Sigmoid colon (tissue), 7 donors: ENCODE measurements around the gene RAVER2. TPM values are rescaled to one million over a fixed set of nuclear protein-coding genes. Genes with fewer than 3 reads are reported as not detected.

Experiments
- DNase-seq: peaks from one replicate; pipeline ENCODE4 v3.0.0-alpha.2; 2019
- H3K27ac ChIP-seq, 4 donors: fragments of 200-600 bp; sonication (generic); one replicate each; pipeline ENCODE4 v1.5.1; 2016 to 2019; ENCODE audit warnings: mild to moderate bottlenecking in 1 of 4
- H3K27me3 ChIP-seq, 3 donors: fragments of 200-600 bp; sonication (generic); one replicate each; pipeline ENCODE4 v1.5.1; 2019; ENCODE audit warnings: mild to moderate bottlenecking in 1 of 3
- H3K36me3 ChIP-seq, 4 donors: fragments of 200-600 bp; sonication (generic); one replicate each; pipeline ENCODE4 v1.5.1; 2016 to 2019
- H3K4me1 ChIP-seq, 4 donors: fragments of 200-600 bp; sonication (generic); one replicate each; pipeline ENCODE4 v1.5.1; 2017 to 2019
- H3K4me3 ChIP-seq, 4 donors: fragments of 200-600 bp; sonication (generic); one replicate each; pipeline ENCODE4 v1.5.1; 2017 to 2019; ENCODE audit warnings: mild to moderate bottlenecking in 2 of 4, moderate library complexity in 1 of 4
- H3K9me3 ChIP-seq, 4 donors: fragments of 200-600 bp in 3 of 4; sonication (generic) in 3 of 4; one replicate each; pipeline versions ENCODE4 v1.5.1 to v1.6.1; 2013 to 2019
- EP300 ChIP-seq, 4 donors: sonication (generic); formaldehyde crosslinking; IDR thresholded peaks; one replicate each; pipeline ENCODE4 v1.6.1; 2017; ENCODE audit warnings: antibody characterized with exemption in 4 of 4
- POLR2A ChIP-seq, 2 donors: fragments of 450-650 bp; IDR thresholded peaks; one replicate each; pipeline ENCODE4 v1.6.1; 2016; ENCODE audit warnings: antibody characterized with exemption in 2 of 2, mild to moderate bottlenecking in 2 of 2, moderate library complexity in 2 of 2
- POLR2AphosphoS5 ChIP-seq, 4 donors: sonication (generic); formaldehyde crosslinking; IDR thresholded peaks; one replicate each; pipeline ENCODE4 v1.6.1; 2017; ENCODE audit warnings: antibody characterized with exemption in 4 of 4
- WGBS, 2 donors: extraction: QIAGEN DNeasy Blood & Tissue Kit; methylation state at CpG; one replicate each; pipeline ENCODE4 v1.1.7; 2013; 5-methylcytosine and 5-hydroxymethylcytosine counted together
- intact Hi-C: fragments of 100-400 bp; cut with DNase I; formaldehyde crosslinking; loops from one replicate; pipeline ENCODE4 v1.15.1; 2023
- polyA plus RNA-seq, 3 donors: library from polyadenylated mRNA; stranded (reverse); fragments of 200-250 nt; gene quantifications; one replicate each; pipeline ENCODE4 v1.2.3, GENCODE V29; 2013
- total RNA-seq, 4 donors: library from RNA; depleted of rRNA; stranded (reverse); fragments of >200 nt; gene quantifications; one replicate each; pipeline ENCODE4 v1.1.0, GENCODE V29; 2016
- TF ChIP-seq, protein P1 (sequence below), 4 experiments: fragments of 450-650 bp in 3 of 4; fragments of 200-600 bp in 1 of 4; IDR thresholded peaks; one replicate each; pipeline ENCODE4 v1.5.1; 2016 to 2019; ENCODE audit warnings: antibody characterized with exemption in 4 of 4, mild to moderate bottlenecking in 3 of 4, moderate library complexity in 2 of 4
- donor health status: healthy with polysubstance abuse.
- donor health status: Bipolar disorder and iron deficiency.
- donor health status: healthy.

The RAVER2 gene
- total and polyA plus RNA-seq, 7 donors, result 11.9 to 48.8 (median 17.5) TPM

DNA sequence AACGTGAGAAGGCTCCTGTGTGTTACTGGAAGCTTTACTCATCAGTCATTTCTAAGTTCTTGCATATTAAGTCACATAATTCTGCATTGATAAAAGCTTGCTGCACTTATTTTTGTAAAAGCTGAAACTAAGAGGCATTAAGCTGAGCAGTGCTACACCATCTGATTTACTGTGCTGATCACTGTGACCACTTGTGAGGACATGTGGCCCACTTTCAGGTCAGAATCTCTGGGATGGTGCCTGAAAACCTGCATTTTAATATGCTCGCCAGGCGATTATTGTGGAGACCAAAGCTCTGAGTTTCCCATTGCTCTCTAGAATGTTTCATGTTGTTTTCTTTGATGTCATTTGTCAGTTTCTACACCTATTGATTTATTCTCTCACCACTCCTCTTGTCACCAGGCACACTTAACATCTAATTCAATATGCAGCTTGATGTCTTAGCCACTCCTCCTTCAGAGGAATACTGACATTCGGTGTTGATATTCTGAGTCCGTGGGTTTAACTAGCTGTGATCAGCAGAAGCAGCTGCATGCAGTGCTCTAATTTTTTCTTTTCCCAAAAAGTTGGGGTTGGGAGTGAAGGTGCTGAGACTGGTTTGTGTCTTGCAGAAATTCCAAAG, 85.3 kb downstream of the RAVER2 start:
- Histone ChIP-seq H3K4me3 (no peak overlapping the region), H3K27me3 (no peaks in the 10 kb centered on the region), H3K36me3 (peaks cover 0 to 43% (median 12%) of the 10 kb centered on the region in 4 donors), H3K27ac (no peak overlapping the region), H3K4me1 (no peaks in the 10 kb centered on the region), H3K9me3 (no peaks in the 10 kb centered on the region)
- TF ChIP-seq POLR2AphosphoS5 (IDR thresholded peaks at IDR 0.05), result no peak
- TF ChIP-seq POLR2A (IDR thresholded peaks at IDR 0.05), result no peak
- WGBS, 2 donors, result 85 to 89% methylated on average over 5 of the region's 5 CpGs
- DNase-seq, result no peak
- intact Hi-C loops, result no loop called here

DNA sequence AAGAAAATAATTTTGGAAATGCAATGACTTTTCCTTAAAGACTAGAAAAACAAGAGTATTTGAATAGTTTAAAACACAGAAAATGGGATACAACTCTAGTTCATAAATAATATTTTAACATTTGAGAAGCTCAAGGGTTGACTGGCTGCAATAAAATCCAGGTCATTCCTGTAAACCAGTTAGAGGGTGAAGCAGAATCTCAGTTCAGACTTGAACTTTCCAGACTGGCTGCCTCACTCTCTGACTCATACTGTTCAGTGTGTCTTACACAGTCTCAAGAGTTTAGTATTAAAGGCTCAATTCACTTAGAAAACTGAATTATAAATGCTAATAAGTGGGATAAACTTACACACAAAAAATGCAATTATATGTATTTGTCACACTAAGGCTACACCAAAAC, 89.9 kb downstream of the RAVER2 start:
- Histone ChIP-seq H3K27me3 (no peaks in the 10 kb centered on the region), H3K4me3 (no peak overlapping the region), H3K27ac (no peak overlapping the region), H3K4me1 (no peaks in the 10 kb centered on the region), H3K36me3 (peaks cover 16 to 87% (median 43%) of the 10 kb centered on the region in 4 donors), H3K9me3 (no peaks in the 10 kb centered on the region)
- intact Hi-C loops, result no loop called here
- TF ChIP-seq POLR2AphosphoS5 (IDR thresholded peaks at IDR 0.05) (no peak), POLR2A (IDR thresholded peaks at IDR 0.05) (no peak), EP300 (IDR thresholded peaks at IDR 0.05) (no peak)
- TF ChIP-seq, protein P1, sequence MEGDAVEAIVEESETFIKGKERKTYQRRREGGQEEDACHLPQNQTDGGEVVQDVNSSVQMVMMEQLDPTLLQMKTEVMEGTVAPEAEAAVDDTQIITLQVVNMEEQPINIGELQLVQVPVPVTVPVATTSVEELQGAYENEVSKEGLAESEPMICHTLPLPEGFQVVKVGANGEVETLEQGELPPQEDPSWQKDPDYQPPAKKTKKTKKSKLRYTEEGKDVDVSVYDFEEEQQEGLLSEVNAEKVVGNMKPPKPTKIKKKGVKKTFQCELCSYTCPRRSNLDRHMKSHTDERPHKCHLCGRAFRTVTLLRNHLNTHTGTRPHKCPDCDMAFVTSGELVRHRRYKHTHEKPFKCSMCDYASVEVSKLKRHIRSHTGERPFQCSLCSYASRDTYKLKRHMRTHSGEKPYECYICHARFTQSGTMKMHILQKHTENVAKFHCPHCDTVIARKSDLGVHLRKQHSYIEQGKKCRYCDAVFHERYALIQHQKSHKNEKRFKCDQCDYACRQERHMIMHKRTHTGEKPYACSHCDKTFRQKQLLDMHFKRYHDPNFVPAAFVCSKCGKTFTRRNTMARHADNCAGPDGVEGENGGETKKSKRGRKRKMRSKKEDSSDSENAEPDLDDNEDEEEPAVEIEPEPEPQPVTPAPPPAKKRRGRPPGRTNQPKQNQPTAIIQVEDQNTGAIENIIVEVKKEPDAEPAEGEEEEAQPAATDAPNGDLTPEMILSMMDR (IDR thresholded peaks at IDR 0.05), result no peak
- DNase-seq, result no peak

DNA sequence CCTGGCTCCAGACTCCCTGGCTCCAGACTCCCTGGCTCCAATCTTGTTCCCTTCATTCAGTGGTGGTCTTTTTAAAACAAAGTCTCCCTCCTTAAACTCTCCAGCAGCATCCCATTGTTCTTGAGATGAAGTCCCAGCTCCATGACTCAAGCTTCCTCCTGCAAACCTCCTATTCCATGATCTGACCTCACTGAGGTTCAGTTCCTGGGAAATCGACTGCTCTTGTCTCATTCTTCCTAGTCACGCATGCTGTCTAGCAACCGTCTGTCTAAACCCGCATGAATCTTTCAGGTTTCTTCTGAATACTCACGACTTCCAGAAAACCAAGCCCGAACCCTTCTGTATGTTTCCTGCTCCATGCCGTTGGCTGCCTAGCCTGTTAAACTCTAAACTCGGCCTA, 91.9 kb downstream of the RAVER2 start:
- no peak overlapping the region for H3K4me3 ChIP-seq
- H3K9me3 ChIP-seq, result no peaks in the 10 kb centered on the region
- intact Hi-C loops, result no loop called here
- no peak for TF ChIP-seq POLR2AphosphoS5 (IDR thresholded peaks at IDR 0.05)
- no peak for TF ChIP-seq EP300 (IDR thresholded peaks at IDR 0.05)
- no peak for TF ChIP-seq POLR2A (IDR thresholded peaks at IDR 0.05)
- TF ChIP-seq, protein P1 (IDR thresholded peaks at IDR 0.05), result no peak
- H3K4me1 ChIP-seq, result no peaks in the 10 kb centered on the region
- no peak for DNase-seq
- no peaks in the 10 kb centered on the region for H3K27me3 ChIP-seq
- no peak overlapping the region for H3K27ac ChIP-seq
- WGBS, 2 donors, result 93 to 96% methylated on average over 8 of the region's 8 CpGs
- H3K36me3 ChIP-seq, result peaks cover 34 to 98% (median 59%) of the 10 kb centered on the region in 4 donors

DNA sequence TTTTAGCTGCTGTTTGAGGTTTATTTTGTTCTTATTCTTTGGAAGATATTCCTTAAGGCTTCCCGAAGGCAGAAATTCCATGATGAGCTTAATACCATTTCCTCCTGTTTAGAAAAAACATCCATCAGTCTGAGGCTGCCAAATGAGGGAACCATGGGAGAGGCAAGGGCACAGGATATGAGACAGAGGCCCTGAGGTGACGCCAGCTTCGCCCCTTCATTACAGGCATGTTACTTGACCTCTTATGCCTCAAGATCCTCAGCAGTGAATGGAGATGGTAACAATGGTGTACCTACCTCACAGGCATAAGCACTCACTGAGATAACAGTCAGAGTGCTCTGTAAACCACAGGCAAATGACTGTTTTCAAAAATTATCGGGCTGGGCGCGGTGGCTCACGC, 93.6 kb downstream of the RAVER2 start:
- 95 to 96% methylated on average over 7 of the region's 7 CpGs for WGBS, 2 donors
- no peaks in the 10 kb centered on the region for H3K9me3 ChIP-seq
- no peak overlapping the region for H3K27ac ChIP-seq
- H3K4me3 ChIP-seq, result no peak overlapping the region
- intact Hi-C loops, result no loop called here
- TF ChIP-seq POLR2AphosphoS5 (IDR thresholded peaks at IDR 0.05), result no peak
- TF ChIP-seq, protein P1 (IDR thresholded peaks at IDR 0.05), result no peak
- no peaks in the 10 kb centered on the region for H3K4me1 ChIP-seq
- DNase-seq, result no peak
- peaks cover 34 to 92% (median 59%) of the 10 kb centered on the region in 4 donors for H3K36me3 ChIP-seq
- H3K27me3 ChIP-seq, result no peaks in the 10 kb centered on the region

DNA sequence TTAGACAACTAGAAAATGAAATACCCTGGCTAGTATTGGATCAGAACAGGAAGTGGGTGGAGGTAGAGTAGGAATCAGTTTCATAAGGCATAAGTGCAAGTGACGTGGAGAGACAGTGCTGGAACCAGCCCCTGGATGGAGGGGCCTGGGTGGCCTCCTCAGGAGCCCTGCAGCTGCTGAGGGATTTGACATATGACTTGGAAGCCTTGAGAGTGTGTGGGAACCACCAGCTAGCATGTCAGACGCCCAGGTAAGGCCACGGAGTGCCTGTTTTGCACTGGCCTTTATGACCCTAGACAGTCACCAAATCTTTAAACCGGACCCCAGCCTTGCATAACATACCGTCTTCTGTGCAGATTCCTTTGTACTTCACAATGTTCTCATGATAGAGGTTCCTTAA, 94.4 kb downstream of the RAVER2 start:
- H3K4me3 ChIP-seq, result no peak overlapping the region
- DNase-seq, result no peak
- intact Hi-C loops, result no loop called here
- peaks cover 39 to 92% (median 58%) of the 10 kb centered on the region in 4 donors for H3K36me3 ChIP-seq
- no peaks in the 10 kb centered on the region for H3K4me1 ChIP-seq
- WGBS, 2 donors, result 91 to 92% methylated on average over 5 of the region's 5 CpGs
- TF ChIP-seq, protein P1 (IDR thresholded peaks at IDR 0.05), result no peak
- no peak for TF ChIP-seq EP300 (IDR thresholded peaks at IDR 0.05)
- TF ChIP-seq POLR2AphosphoS5 (IDR thresholded peaks at IDR 0.05), result no peak
- no peak for TF ChIP-seq POLR2A (IDR thresholded peaks at IDR 0.05)
- no peaks in the 10 kb centered on the region for H3K27me3 ChIP-seq
- no peak overlapping the region for H3K27ac ChIP-seq
- no peaks in the 10 kb centered on the region for H3K9me3 ChIP-seq
